ENCODE measurements around the gene KCNJ2.

KCNJ2 gene

DNA sequence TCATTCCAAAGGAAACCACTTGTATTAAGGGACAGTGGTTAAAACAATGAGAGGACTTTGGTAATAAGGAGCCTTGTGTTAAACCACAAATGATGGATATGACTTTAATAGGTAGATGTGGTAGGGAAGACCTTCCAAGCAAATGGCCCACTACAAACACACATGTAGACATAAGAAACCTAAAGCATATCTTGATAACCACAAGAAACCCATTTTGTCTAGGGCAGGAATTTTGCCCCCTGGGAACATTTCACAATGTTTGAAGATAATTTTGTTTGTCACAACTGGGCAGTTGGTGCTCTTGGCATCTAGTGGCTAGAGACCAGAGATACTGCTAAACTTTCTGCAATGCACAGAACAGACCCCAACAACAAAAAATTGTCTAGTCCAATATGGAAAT lies 25.8 kb downstream of the KCNJ2 start:
- Histone ChIP-seq H3K4me3 (ENCODE audit: low read depth, low read length) (no peak overlapping the region), H3K27me3 (ENCODE audit: control insufficient read depth, insufficient read depth, low read length) (no peaks in the 10 kb centered on the region), H3K36me3 (ENCODE audit: control insufficient read depth, insufficient read depth, low read length) (no peaks in the 10 kb centered on the region), H3K27ac (no peak overlapping the region), H2AFZ (no peak overlapping the region), H3K4me2 (ENCODE audit: low read length) (no peak overlapping the region), H3K79me2 (peaks cover 9% of the 10 kb centered on the region), H3K9ac (no peak overlapping the region), H3K4me1 (peaks cover 9% of the 10 kb centered on the region), H3K9me3 (ENCODE audit: control insufficient read depth, low read length) (no peaks in the 10 kb centered on the region)
- TF ChIP-seq, protein P1, sequence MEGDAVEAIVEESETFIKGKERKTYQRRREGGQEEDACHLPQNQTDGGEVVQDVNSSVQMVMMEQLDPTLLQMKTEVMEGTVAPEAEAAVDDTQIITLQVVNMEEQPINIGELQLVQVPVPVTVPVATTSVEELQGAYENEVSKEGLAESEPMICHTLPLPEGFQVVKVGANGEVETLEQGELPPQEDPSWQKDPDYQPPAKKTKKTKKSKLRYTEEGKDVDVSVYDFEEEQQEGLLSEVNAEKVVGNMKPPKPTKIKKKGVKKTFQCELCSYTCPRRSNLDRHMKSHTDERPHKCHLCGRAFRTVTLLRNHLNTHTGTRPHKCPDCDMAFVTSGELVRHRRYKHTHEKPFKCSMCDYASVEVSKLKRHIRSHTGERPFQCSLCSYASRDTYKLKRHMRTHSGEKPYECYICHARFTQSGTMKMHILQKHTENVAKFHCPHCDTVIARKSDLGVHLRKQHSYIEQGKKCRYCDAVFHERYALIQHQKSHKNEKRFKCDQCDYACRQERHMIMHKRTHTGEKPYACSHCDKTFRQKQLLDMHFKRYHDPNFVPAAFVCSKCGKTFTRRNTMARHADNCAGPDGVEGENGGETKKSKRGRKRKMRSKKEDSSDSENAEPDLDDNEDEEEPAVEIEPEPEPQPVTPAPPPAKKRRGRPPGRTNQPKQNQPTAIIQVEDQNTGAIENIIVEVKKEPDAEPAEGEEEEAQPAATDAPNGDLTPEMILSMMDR (IDR thresholded peaks at IDR 0.05), result no peak

DNA sequence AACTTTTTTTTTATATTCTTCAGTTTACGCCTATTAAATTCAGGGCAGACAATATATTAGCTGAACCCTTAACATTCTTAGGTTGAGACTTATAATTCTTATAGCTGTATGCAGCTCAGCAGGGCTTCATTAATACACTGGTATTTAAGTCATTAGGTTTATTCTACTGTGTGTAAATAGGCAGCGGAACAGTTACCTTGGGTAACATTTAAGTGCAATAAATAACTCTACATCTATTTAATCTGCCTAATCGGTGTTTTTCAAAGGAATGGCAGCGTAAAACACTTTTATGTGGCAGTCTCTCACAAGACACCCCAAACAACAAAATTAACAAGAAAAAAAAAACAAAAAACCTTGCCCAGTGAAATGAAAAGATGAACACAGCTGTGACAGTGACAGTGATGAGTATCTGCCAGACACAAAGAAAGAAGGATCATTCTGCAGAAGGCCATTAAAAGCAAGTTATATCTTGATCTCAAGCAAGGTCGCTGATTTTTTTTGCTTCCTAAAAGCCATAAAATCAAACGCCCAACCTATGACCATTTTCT lies 32.6 kb downstream of the KCNJ2 start:
- Histone ChIP-seq H3K27ac (no peak overlapping the region), H3K27me3 (ENCODE audit: control insufficient read depth, insufficient read depth, low read length) (no peaks in the 10 kb centered on the region), H3K79me2 (peaks cover 7% of the 10 kb centered on the region), H2AFZ (peak overlapping the region; percentile 23), H3K4me1 (peaks cover 2% of the 10 kb centered on the region), H3K36me3 (ENCODE audit: control insufficient read depth, insufficient read depth, low read length) (no peaks in the 10 kb centered on the region), H3K9me3 (ENCODE audit: control insufficient read depth, low read length) (no peaks in the 10 kb centered on the region), H3K4me3 (ENCODE audit: low read depth, low read length) (no peak overlapping the region), H3K4me2 (ENCODE audit: low read length) (no peak overlapping the region), H3K9ac (no peak overlapping the region)
- TF ChIP-seq, protein P1 (IDR thresholded peaks at IDR 0.05), result no peak

DNA sequence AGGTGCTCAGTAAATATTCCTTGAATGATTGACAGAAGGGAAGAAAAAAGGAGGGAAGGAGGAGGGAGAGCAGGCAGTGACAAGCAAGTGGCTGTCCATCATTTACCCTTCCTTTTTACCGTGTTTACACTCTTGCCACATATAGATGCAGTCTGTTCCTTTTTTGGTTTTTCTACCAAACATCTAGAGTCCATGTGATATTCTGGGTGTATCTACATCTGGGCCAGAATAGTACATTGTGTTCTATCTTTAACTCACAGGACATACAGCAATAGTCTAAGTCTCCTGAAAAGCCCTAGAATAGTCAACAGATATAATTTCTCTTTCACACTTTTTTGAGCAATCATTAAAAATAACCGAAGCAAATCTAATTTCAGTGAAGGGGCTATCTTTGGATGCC lies 33.5 kb downstream of the KCNJ2 start:
- no peak overlapping the region for H3K27ac ChIP-seq
- TF ChIP-seq, protein P1 (IDR thresholded peaks at IDR 0.05), result no peak
- peaks cover 7% of the 10 kb centered on the region for H3K4me1 ChIP-seq

DNA sequence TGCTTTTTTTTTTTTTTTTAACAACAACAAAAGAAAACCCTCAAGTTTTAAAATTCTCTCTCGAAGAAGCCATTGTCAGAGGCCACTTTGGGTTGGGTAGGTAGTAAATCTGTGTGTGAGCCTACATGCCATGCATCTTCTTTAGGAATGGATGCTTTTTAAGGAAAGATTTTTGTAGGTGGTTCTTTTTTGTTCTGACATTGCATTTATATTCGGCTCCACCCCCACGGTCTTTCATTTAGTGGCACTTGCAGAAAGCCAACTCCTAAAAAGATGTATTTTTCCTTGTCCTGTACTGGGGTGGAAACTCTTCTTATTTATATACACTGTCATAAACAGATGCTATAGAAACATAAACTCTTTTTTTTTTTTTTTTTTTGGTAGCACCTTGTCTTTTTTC lies 35.1 kb downstream of the KCNJ2 start:
- Histone ChIP-seq H2AFZ (no peak overlapping the region), H3K9ac (no peak overlapping the region), H3K9me3 (ENCODE audit: control insufficient read depth, low read length) (no peaks in the 10 kb centered on the region), H3K36me3 (ENCODE audit: control insufficient read depth, insufficient read depth, low read length) (no peaks in the 10 kb centered on the region), H3K79me2 (peaks cover 7% of the 10 kb centered on the region), H3K27me3 (ENCODE audit: control insufficient read depth, insufficient read depth, low read length) (no peaks in the 10 kb centered on the region), H3K4me2 (ENCODE audit: low read length) (no peak overlapping the region), H3K27ac (no peak overlapping the region), H3K4me1 (peaks cover 17% of the 10 kb centered on the region), H3K4me3 (ENCODE audit: low read depth, low read length) (no peak overlapping the region)
- TF ChIP-seq, protein P1 (IDR thresholded peaks at IDR 0.05), result no peak

More for the DNA sequence above, 33.5 kb downstream of the KCNJ2 start:
- Histone ChIP-seq H3K9ac (no peak overlapping the region), H2AFZ (no peak overlapping the region), H3K27me3 (ENCODE audit: control insufficient read depth, insufficient read depth, low read length) (no peaks in the 10 kb centered on the region), H3K4me3 (ENCODE audit: low read depth, low read length) (no peak overlapping the region), H3K36me3 (ENCODE audit: control insufficient read depth, insufficient read depth, low read length) (no peaks in the 10 kb centered on the region), H3K9me3 (ENCODE audit: control insufficient read depth, low read length) (no peaks in the 10 kb centered on the region), H3K4me2 (ENCODE audit: low read length) (no peak overlapping the region), H3K79me2 (peaks cover 7% of the 10 kb centered on the region)

DNA sequence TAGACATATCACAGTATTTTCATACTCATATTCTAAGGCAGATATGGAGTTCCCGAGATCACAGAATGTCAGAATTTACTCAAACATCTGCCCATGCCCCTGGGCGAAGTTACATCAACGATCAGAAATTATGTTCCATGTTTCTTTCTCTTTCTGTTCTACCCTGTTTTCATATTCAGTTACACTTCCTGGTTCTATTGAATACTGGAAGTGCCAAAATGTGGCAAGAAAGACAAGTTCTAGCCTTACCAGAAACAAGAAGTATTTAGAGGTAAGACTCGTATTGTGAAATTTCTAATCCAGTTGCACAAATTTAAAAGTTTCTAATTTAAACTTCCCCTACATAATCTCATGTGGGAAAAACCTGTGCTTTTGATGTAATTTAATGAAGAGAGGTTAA lies 36.1 kb downstream of the KCNJ2 start:
- Histone ChIP-seq H3K36me3 (ENCODE audit: control insufficient read depth, insufficient read depth, low read length) (no peaks in the 10 kb centered on the region), H3K4me1 (peaks cover 17% of the 10 kb centered on the region), H3K4me3 (ENCODE audit: low read depth, low read length) (no peak overlapping the region), H3K9me3 (ENCODE audit: control insufficient read depth, low read length) (no peaks in the 10 kb centered on the region), H3K4me2 (ENCODE audit: low read length) (no peak overlapping the region), H3K27me3 (ENCODE audit: control insufficient read depth, insufficient read depth, low read length) (no peaks in the 10 kb centered on the region), H2AFZ (peak overlapping the region; percentile 18), H3K27ac (no peak overlapping the region), H3K79me2 (peaks cover 6% of the 10 kb centered on the region), H3K9ac (no peak overlapping the region)
- TF ChIP-seq, protein P1 (IDR thresholded peaks at IDR 0.05), result no peak
